WTC11 (cell line): ENCODE measurements around the gene RAPGEF1.

Source experiments
- ATF1 ChIP-seq: sonication (generic); formaldehyde crosslinking; IDR thresholded peaks from 2 replicates; pipeline ENCODE4 v1.8.1; 2023; ENCODE audit warnings: mild to moderate bottlenecking, moderate library complexity, missing genetic modification reagents
- CTCF ChIP-seq: fragments of 200-600 bp; IDR thresholded peaks from 2 replicates; pipeline ENCODE4 v1.8.0; 2022; ENCODE audit warnings: antibody characterized with exemption
- E2F1 ChIP-seq: sonication (generic); formaldehyde crosslinking; IDR thresholded peaks from 2 replicates; pipeline ENCODE4 v1.8.0; 2022; ENCODE audit warnings: mild to moderate bottlenecking, missing genetic modification reagents
- ESRRA ChIP-seq: sonication (generic); formaldehyde crosslinking; IDR thresholded peaks from 2 replicates; pipeline ENCODE4 v1.8.1; 2022; ENCODE audit warnings: mild to moderate bottlenecking, missing genetic modification reagents, borderline replicate concordance
- FOXK1 ChIP-seq: sonication (generic); formaldehyde crosslinking; IDR thresholded peaks from 2 replicates; pipeline ENCODE4 v1.8.0; 2022; ENCODE audit warnings: mild to moderate bottlenecking, moderate library complexity, missing genetic modification reagents
- GRHL2 ChIP-seq: fragments of 250-450 bp; sonication (Bioruptor Pico); IDR thresholded peaks from 2 replicates; pipeline ENCODE4 v1.8.0; 2022; ENCODE audit warnings: mild to moderate bottlenecking, moderate library complexity; ENCODE audit not compliant: insufficient replicate concordance, severe bottlenecking
- IRF2 ChIP-seq: sonication (generic); formaldehyde crosslinking; IDR thresholded peaks from 2 replicates; pipeline ENCODE4 v1.8.0; 2022; ENCODE audit warnings: low read depth, missing genetic modification reagents, borderline replicate concordance
- JUN ChIP-seq: sonication (generic); formaldehyde crosslinking; IDR thresholded peaks from 2 replicates; pipeline ENCODE4 v1.8.0; 2023; ENCODE audit warnings: mild to moderate bottlenecking, missing genetic modification reagents
- NR2C2 ChIP-seq: sonication (generic); formaldehyde crosslinking; IDR thresholded peaks from 2 replicates; pipeline ENCODE4 v1.8.0; 2022; ENCODE audit warnings: mild to moderate bottlenecking, missing genetic modification reagents
- NR3C1 ChIP-seq: sonication (generic); formaldehyde crosslinking; conservative IDR thresholded peaks from 2 replicates; pipeline ENCODE4 v1.8.1; 2023; ENCODE audit warnings: low read depth, mild to moderate bottlenecking, missing genetic modification reagents
- OVOL2 ChIP-seq: fragments of 250-450 bp; sonication (Bioruptor Pico); IDR thresholded peaks from 2 replicates; pipeline ENCODE4 v1.9.0; 2021; ENCODE audit warnings: mild to moderate bottlenecking, borderline replicate concordance
- RELA ChIP-seq: sonication (generic); formaldehyde crosslinking; IDR thresholded peaks from 2 replicates; pipeline ENCODE4 v1.8.1; 2022; ENCODE audit warnings: missing genetic modification reagents, mild to moderate bottlenecking, borderline replicate concordance
- TF ChIP-seq, protein P1 (sequence below): sonication (generic); formaldehyde crosslinking; IDR thresholded peaks from 2 replicates; pipeline ENCODE4 v1.8.1; 2023; ENCODE audit warnings: mild to moderate bottlenecking, missing genetic modification reagents, moderate library complexity

DNA sequence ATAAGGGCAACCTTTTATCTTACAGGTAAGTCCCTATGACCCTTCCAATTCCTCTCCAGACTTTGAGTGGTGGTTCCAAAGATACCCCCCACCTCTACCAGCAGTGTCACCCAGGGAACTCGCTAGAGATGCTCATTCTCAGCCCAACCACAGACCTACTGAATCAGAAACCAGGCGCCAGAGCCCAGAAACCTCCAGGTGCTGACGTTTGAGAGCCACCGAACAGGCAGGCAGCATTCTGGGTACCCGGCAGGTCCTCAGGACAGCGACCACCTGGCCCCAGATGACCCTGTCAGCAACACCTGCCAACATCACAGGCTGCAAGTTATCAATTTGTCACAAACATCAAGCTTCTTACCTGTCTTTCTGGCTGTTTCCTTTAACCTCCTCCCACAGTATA lies 19.5 kb downstream of the RAPGEF1 start:
- TF ChIP-seq, protein P1, sequence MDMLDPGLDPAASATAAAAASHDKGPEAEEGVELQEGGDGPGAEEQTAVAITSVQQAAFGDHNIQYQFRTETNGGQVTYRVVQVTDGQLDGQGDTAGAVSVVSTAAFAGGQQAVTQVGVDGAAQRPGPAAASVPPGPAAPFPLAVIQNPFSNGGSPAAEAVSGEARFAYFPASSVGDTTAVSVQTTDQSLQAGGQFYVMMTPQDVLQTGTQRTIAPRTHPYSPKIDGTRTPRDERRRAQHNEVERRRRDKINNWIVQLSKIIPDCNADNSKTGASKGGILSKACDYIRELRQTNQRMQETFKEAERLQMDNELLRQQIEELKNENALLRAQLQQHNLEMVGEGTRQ (CRISPR knock-in tag), result no peak
- TF ChIP-seq CTCF (no peak), IRF2 (no peak), NR2C2 (CRISPR knock-in tag) (no peak), GRHL2 (CRISPR knock-in tag) (no peak), ATF1 (CRISPR knock-in tag) (no peak), ESRRA (CRISPR knock-in tag) (no peak), RELA (CRISPR knock-in tag) (no peak), NR3C1 (no peak), FOXK1 (CRISPR knock-in tag) (no peak), OVOL2 (CRISPR knock-in tag) (no peak), E2F1 (CRISPR knock-in tag) (no peak), JUN (no peak)
